Upper lobe of left lung (tissue), 6 donors: ENCODE measurements around the gene TMEM170B. TPM values are rescaled to one million over a fixed set of nuclear protein-coding genes. Genes with fewer than 3 reads are reported as not detected.

Source experiments
- ATAC-seq, 2 donors: fragments of 200-7000 bp; cut with Tn5 transposase; one replicate each; pipeline ENCODE4 v1.9.1; 2022; ENCODE audit warnings: mild to moderate bottlenecking in 2 of 2, moderate library complexity in 2 of 2; ENCODE audit not compliant: low FRiP score in 2 of 2
- DNase-seq, 2 donors: peaks; one replicate each; pipeline ENCODE4 v3.0.0-alpha.2; 2019 to 2020
- H3K27ac ChIP-seq, 4 donors: fragments of 200-600 bp; sonication (generic); one replicate each; pipeline ENCODE4 v1.5.1; 2016 to 2019
- H3K27me3 ChIP-seq, 4 donors: fragments of 200-600 bp; sonication (generic); one replicate each; pipeline ENCODE4 v1.5.1; 2017 to 2019
- H3K36me3 ChIP-seq, 4 donors: fragments of 200-600 bp; sonication (generic); one replicate each; pipeline ENCODE4 v1.5.1; 2016 to 2019
- H3K4me1 ChIP-seq, 4 donors: fragments of 200-600 bp; sonication (generic); one replicate each; pipeline ENCODE4 v1.5.1; 2018 to 2019
- H3K4me3 ChIP-seq, 4 donors: fragments of 200-600 bp; sonication (generic); one replicate each; pipeline ENCODE4 v1.5.1; 2017 to 2019; ENCODE audit warnings: mild to moderate bottlenecking in 2 of 4, moderate library complexity in 1 of 4
- H3K9me3 ChIP-seq, 4 donors: fragments of 200-600 bp; sonication (generic); one replicate each; pipeline ENCODE4 v1.5.1; 2018 to 2019
- EP300 ChIP-seq, 4 donors: sonication (generic); formaldehyde crosslinking; IDR thresholded peaks; one replicate each; pipeline ENCODE4 v1.5.1; 2017; ENCODE audit warnings: antibody characterized with exemption in 4 of 4, control low read depth in 2 of 4
- POLR2A ChIP-seq, 4 donors: fragments of 450-650 bp; IDR thresholded peaks; one replicate each; pipeline ENCODE4 v1.5.1; 2016 to 2017; ENCODE audit warnings: antibody characterized with exemption in 4 of 4, mild to moderate bottlenecking in 2 of 4
- POLR2AphosphoS5 ChIP-seq, 2 donors: sonication (generic); formaldehyde crosslinking; IDR thresholded peaks; one replicate each; pipeline ENCODE4 v1.5.1; 2017; ENCODE audit warnings: antibody characterized with exemption in 2 of 2
- WGBS, 2 donors: methylation state at CpG; one replicate each; pipeline ENCODE4 v1.1.5; 2017 to 2018; 5-methylcytosine and 5-hydroxymethylcytosine counted together
- total RNA-seq, 6 donors: library from RNA; depleted of rRNA in 4 of 6; stranded (reverse); fragments of >200 nt in 4 of 6; gene quantifications; one replicate each; pipeline versions ENCODE4 v1.1.0 to v1.2.1, GENCODE V29; 2016 to 2021
- TF ChIP-seq, protein P1 (sequence below), 6 experiments: fragments of 450-650 bp in 4 of 6; fragments of 200-600 bp in 2 of 6; sonication (generic) in 2 of 6; IDR thresholded peaks; one replicate each; pipeline ENCODE4 v1.5.1; 2016 to 2019; ENCODE audit warnings: antibody characterized with exemption in 6 of 6
- donor health status: DM: no; HTN: no; CAD: no; lungs with moderate emphysema.
- donor health status: DM: no; HTN: yes; CAD: no; lungs with severe emphysema.

TMEM170B gene
- total RNA-seq, 6 donors from 2014 or later, result 3.0 to 12.9 (median 6.0) TPM

DNA sequence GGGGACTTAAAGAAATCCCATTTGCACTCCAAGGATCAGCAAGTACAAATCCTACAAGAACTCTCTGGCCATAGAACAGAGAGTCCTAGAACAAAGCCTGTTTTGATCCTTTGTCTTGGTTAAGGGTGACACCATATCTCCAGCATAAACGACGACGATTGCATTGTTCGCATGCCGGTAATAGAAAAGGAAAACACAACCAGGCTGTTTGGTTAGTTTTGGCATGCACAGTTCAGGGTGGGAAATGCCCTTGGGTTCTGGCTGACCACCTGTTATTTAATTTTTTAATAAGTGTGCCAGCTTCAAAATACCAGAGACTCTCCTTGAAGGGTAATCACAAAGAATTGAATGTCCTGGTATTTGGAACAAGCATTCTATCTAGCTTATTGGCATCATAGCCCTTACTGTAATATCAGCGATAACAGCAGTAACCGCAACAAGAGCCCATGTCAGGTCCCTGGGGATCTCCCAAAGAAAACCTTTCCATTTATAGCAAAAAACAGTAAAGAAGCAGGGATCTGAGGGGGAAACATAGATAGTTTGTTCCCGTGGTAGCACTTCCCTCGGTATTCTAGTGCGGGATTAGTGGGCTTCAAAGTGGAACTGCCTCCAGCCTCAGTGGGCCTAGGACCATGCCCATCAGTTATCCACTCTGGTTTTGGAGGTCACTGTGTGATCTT lies 77.1 kb downstream of the TMEM170B start:
- no peak for ATAC-seq

DNA sequence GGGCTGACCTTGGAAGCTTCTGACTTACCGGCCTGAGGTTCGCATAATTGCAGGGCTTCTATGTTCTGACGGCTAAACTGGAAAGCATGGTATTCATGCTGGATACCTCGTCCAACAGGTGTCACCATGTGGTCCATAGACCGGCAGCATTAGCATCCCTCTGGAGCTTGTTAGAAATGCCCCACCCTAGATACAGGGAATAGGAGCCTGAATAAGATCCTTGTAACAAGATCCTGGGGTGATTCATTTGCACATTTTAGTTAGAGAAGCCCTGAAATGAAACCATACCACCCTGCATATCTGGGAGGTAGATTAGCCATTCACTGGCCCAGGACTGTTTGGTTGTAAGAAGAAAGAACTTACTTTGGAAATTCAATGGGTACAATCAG lies 77.7 kb downstream of the TMEM170B start:
- H3K27me3 ChIP-seq, result no peaks in the 10 kb centered on the region
- no peak overlapping the region for H3K4me3 ChIP-seq
- H3K36me3 ChIP-seq, result no peaks in the 10 kb centered on the region
- no peak for TF ChIP-seq POLR2A (IDR thresholded peaks at IDR 0.05)
- TF ChIP-seq, protein P1, sequence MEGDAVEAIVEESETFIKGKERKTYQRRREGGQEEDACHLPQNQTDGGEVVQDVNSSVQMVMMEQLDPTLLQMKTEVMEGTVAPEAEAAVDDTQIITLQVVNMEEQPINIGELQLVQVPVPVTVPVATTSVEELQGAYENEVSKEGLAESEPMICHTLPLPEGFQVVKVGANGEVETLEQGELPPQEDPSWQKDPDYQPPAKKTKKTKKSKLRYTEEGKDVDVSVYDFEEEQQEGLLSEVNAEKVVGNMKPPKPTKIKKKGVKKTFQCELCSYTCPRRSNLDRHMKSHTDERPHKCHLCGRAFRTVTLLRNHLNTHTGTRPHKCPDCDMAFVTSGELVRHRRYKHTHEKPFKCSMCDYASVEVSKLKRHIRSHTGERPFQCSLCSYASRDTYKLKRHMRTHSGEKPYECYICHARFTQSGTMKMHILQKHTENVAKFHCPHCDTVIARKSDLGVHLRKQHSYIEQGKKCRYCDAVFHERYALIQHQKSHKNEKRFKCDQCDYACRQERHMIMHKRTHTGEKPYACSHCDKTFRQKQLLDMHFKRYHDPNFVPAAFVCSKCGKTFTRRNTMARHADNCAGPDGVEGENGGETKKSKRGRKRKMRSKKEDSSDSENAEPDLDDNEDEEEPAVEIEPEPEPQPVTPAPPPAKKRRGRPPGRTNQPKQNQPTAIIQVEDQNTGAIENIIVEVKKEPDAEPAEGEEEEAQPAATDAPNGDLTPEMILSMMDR (IDR thresholded peaks at IDR 0.05), result no peak
- no peak for TF ChIP-seq EP300 (IDR thresholded peaks at IDR 0.05)
- no peak for TF ChIP-seq POLR2AphosphoS5 (IDR thresholded peaks at IDR 0.05)
- no peak for DNase-seq
- peaks cover under 1 to 25% (median 4%) of the 10 kb centered on the region in 4 donors for H3K4me1 ChIP-seq
- 82 to 100% methylated on average over 5 of the region's 5 CpGs for WGBS, 2 donors
- no peak for ATAC-seq
- H3K27ac ChIP-seq, result no peak overlapping the region
- no peaks in the 10 kb centered on the region for H3K9me3 ChIP-seq

More for the DNA sequence above, 77.1 kb downstream of the TMEM170B start:
- Histone ChIP-seq H3K27ac (peak overlapping the region in 1 of 4 donors; percentile 53), H3K4me1 (peaks cover 5 to 30% (median 8%) of the 10 kb centered on the region in 4 donors), H3K27me3 (no peaks in the 10 kb centered on the region), H3K4me3 (no peak overlapping the region), H3K9me3 (no peaks in the 10 kb centered on the region), H3K36me3 (no peaks in the 10 kb centered on the region)
- TF ChIP-seq EP300 (IDR thresholded peaks at IDR 0.05) (peak in 1 of 4 donors; percentile 72), POLR2A (IDR thresholded peaks at IDR 0.05) (no peak)
- TF ChIP-seq, protein P1 (IDR thresholded peaks at IDR 0.05), result no peak
- no peak for DNase-seq
- 76 to 89% methylated on average over 10 of the region's 10 CpGs for WGBS, 2 donors

- DNase-seq (no peak), ATAC-seq (peak in 1 of 2 donors; percentile 86)
- TF ChIP-seq, protein P1 (IDR thresholded peaks at IDR 0.05), result no peak
- TF ChIP-seq EP300 (IDR thresholded peaks at IDR 0.05) (no peak), POLR2A (IDR thresholded peaks at IDR 0.05) (no peak), POLR2AphosphoS5 (IDR thresholded peaks at IDR 0.05) (no peak)
- Histone ChIP-seq H3K27me3 (no peaks in the 10 kb centered on the region), H3K27ac (peak overlapping the region in 2 of 4 donors; percentile 23 to 34), H3K4me3 (no peak overlapping the region), H3K4me1 (peaks cover 0 to 19% (median 0%) of the 10 kb centered on the region in 4 donors), H3K9me3 (no peaks in the 10 kb centered on the region), H3K36me3 (no peaks in the 10 kb centered on the region)
- 58 to 72% methylated on average over 5 of the region's 5 CpGs for WGBS, 2 donors
These were observed 78.7 kb downstream of the TMEM170B start for GRCh38 chr6:11616200-11616611.

- Histone ChIP-seq H3K4me3 (no peak overlapping the region), H3K27ac (no peak overlapping the region), H3K4me1 (peaks cover 0 to 14% (median 0%) of the 10 kb centered on the region in 4 donors), H3K9me3 (no peaks in the 10 kb centered on the region), H3K36me3 (no peaks in the 10 kb centered on the region), H3K27me3 (no peaks in the 10 kb centered on the region)
- TF ChIP-seq, protein P1 (IDR thresholded peaks at IDR 0.05), result peak in 1 of 6 experiments; percentile 11
- no peak for TF ChIP-seq POLR2A (IDR thresholded peaks at IDR 0.05)
- DNase-seq (no peak), ATAC-seq (no peak)
- WGBS, 2 donors, result 67 to 82% methylated on average over 4 of the region's 4 CpGs
These were observed 81.0 kb downstream of the TMEM170B start for GRCh38 chr6:11618533-11618932.

GRCh38 chr6:11621119-11621518 lies 83.6 kb downstream of the TMEM170B start:
- peak in 1 of 2 donors; percentile 51 for TF ChIP-seq POLR2AphosphoS5 (IDR thresholded peaks at IDR 0.05)
- no peak for TF ChIP-seq EP300 (IDR thresholded peaks at IDR 0.05)
- TF ChIP-seq, protein P1 (IDR thresholded peaks at IDR 0.05), result no peak
- no peak for TF ChIP-seq POLR2A (IDR thresholded peaks at IDR 0.05)
- Histone ChIP-seq H3K27me3 (no peaks in the 10 kb centered on the region), H3K9me3 (no peaks in the 10 kb centered on the region), H3K36me3 (no peaks in the 10 kb centered on the region), H3K4me1 (peaks cover 0 to 4% (median 0%) of the 10 kb centered on the region in 4 donors), H3K4me3 (no peak overlapping the region), H3K27ac (no peak overlapping the region)
- 82 to 86% methylated on average over 5 of the region's 5 CpGs for whole genome bisulfite sequencing, 2 donors
- DNase-seq, result no peak
- ATAC-seq, result no peak
